Prostate gland (tissue), 2 donors: ENCODE results near the gene DNAJB7.

Experiments
- POLR2A ChIP-seq: fragments of 450-650 bp; IDR thresholded peaks from one replicate; pipeline ENCODE4 v1.6.1; 2016; ENCODE audit warnings: antibody characterized with exemption, mild to moderate bottlenecking
- TF ChIP-seq, protein P1 (sequence below), 4 experiments: fragments of 200-600 bp in 2 of 4; fragments of 450-650 bp in 2 of 4; sonication (generic) in 2 of 4; IDR thresholded peaks; 1 replicate in 3 of 4; 2 replicates in 1 of 4; pipeline ENCODE4 v1.5.1; 2016 to 2019; ENCODE audit warnings: antibody characterized with exemption in 4 of 4, mild to moderate bottlenecking in 2 of 4, moderate library complexity in 2 of 4

DNA sequence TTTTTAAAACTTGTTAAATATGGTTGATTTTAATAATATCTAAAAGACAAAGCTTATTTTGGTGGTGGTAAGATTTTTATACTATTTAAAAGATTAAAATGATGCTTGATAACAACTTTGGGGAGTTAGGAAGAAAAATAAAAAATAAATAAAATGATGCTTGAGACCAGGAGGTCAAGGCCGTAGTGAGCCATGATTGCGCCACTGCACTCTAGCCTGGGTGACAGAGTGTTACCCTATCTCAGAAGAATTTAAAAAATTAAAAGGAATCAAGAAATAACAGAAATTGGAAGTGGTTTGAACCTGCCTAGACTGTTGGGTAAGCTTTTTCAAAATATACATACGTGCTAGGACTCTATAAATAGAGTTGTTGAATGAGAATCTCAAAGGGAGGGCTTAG, 12.1 kb upstream of the DNAJB7 start:
- TF ChIP-seq, protein P1, sequence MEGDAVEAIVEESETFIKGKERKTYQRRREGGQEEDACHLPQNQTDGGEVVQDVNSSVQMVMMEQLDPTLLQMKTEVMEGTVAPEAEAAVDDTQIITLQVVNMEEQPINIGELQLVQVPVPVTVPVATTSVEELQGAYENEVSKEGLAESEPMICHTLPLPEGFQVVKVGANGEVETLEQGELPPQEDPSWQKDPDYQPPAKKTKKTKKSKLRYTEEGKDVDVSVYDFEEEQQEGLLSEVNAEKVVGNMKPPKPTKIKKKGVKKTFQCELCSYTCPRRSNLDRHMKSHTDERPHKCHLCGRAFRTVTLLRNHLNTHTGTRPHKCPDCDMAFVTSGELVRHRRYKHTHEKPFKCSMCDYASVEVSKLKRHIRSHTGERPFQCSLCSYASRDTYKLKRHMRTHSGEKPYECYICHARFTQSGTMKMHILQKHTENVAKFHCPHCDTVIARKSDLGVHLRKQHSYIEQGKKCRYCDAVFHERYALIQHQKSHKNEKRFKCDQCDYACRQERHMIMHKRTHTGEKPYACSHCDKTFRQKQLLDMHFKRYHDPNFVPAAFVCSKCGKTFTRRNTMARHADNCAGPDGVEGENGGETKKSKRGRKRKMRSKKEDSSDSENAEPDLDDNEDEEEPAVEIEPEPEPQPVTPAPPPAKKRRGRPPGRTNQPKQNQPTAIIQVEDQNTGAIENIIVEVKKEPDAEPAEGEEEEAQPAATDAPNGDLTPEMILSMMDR (IDR thresholded peaks at IDR 0.05), result no peak
- no peak for TF ChIP-seq POLR2A
